ENCODE data around the gene MRFAP1. TPM values are rescaled to one million over a fixed set of nuclear protein-coding genes. Genes with fewer than 3 reads are reported as not detected.

Gene MRFAP1
- total RNA-seq, 1 donor = 94.1 TPM

DNA sequence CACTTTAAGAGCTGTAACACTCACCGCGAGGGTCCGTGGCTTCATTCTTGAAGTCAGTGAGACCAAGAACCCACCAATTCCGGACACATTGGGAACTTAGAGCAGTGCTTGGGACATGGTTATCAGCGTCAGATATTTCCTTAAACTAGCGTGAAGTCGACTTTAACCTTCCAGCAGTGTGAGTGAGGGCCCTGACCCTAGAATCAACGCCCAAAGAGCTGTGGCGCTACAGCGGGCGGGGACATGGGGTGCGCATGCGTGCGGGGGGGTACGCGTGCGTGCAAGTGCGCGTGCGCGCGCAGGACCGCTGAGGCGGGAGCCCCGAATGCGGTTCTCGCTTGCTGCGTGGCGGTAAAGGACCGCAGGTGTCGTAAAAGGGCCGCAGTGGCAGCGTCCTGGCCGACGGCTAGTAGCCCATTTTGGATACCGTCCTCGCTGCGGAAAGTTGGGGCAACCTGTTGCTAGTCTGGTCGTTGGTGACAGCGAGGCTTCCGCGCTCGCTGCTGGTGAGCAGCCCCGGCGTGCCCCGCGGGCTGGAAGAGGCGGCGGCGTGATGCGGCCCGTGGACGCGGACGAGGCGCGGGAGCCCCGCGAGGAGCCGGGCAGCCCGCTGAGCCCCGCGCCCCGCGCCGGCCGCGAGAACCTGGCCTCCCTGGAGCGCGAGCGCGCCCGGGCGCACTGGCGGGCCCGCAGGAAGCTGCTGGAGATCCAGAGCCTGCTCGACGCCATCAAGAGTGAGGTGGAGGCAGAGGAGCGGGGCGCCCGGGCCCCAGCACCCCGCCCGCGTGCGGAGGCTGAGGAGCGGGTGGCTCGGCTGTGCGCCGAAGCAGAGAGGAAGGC is 33.4 kb downstream of the MRFAP1 start:
- DNase-seq (ENCODE audit: insufficient read length, low spot score, missing footprints) = peak; percentile 100
- Histone ChIP-seq H3K4me1 (ENCODE audit: insufficient read depth, low read length) (peaks cover 22% of the 10 kb centered on the region), H3K79me2 (ENCODE audit: insufficient read depth, low read length) (peaks cover 28% of the 10 kb centered on the region), H3K36me3 (ENCODE audit: insufficient read depth, low read length) (peaks cover 7% of the 10 kb centered on the region), H3K9me3 (ENCODE audit: low read depth, low read length) (no peaks in the 10 kb centered on the region), H3K27ac (ENCODE audit: low read depth, low read length) (peak overlapping the region; percentile 21), H4K20me1 (ENCODE audit: insufficient read depth, low read length) (peaks cover 25% of the 10 kb centered on the region), H3K27me3 (ENCODE audit: insufficient read depth, low read length) (no peaks in the 10 kb centered on the region), H3K4me2 (ENCODE audit: insufficient read depth, low read length) (peak overlapping the region; percentile 92), H2AFZ (ENCODE audit: low read length) (peak overlapping the region; percentile 96), H3K4me3 (ENCODE audit: insufficient read depth, low read length) (peak overlapping the region; percentile 71)
- TF ChIP-seq CTCF (IDR thresholded peaks at IDR 0.05; ENCODE audit: extremely low read depth, low read depth, low read length) = no peak

- no peaks in the 10 kb centered on the region for H3K9me3 ChIP-seq (ENCODE audit: low read depth, low read length)
- peak; percentile 23 for TF ChIP-seq CTCF (IDR thresholded peaks at IDR 0.05; ENCODE audit: extremely low read depth, low read depth, low read length)
- DNase-seq (ENCODE audit: insufficient read length, low spot score, missing footprints) = no peak
- H3K4me1 ChIP-seq (ENCODE audit: insufficient read depth, low read length) = peaks cover 19% of the 10 kb centered on the region
- peaks cover 28% of the 10 kb centered on the region for H3K79me2 ChIP-seq (ENCODE audit: insufficient read depth, low read length)
- no peaks in the 10 kb centered on the region for H3K27me3 ChIP-seq (ENCODE audit: insufficient read depth, low read length)
- no peak overlapping the region for H3K27ac ChIP-seq (ENCODE audit: low read depth, low read length)
- peaks cover 25% of the 10 kb centered on the region for H4K20me1 ChIP-seq (ENCODE audit: insufficient read depth, low read length)
- peaks cover 7% of the 10 kb centered on the region for H3K36me3 ChIP-seq (ENCODE audit: insufficient read depth, low read length)
- peak overlapping the region; percentile 75 for H2AFZ ChIP-seq (ENCODE audit: low read length)
- H3K4me2 ChIP-seq (ENCODE audit: insufficient read depth, low read length) = peak overlapping the region; percentile 92
- H3K4me3 ChIP-seq (ENCODE audit: insufficient read depth, low read length) = peak overlapping the region; percentile 71
Measured at GRCh38 chr4:6674500-6675149, 34.1 kb downstream of the MRFAP1 start.

GRCh38 chr4:6676722-6677558 is 36.5 kb downstream of the MRFAP1 start:
- no peak overlapping the region for H3K4me3 ChIP-seq (ENCODE audit: insufficient read depth, low read length)
- H3K4me2 ChIP-seq (ENCODE audit: insufficient read depth, low read length) = peak overlapping the region; percentile 18
- H4K20me1 ChIP-seq (ENCODE audit: insufficient read depth, low read length) = peaks cover 25% of the 10 kb centered on the region
- no peaks in the 10 kb centered on the region for H3K9me3 ChIP-seq (ENCODE audit: low read depth, low read length)
- H3K27ac ChIP-seq (ENCODE audit: low read depth, low read length) = no peak overlapping the region
- TF ChIP-seq CTCF (IDR thresholded peaks at IDR 0.05; ENCODE audit: extremely low read depth, low read depth, low read length) = no peak
- peaks cover 28% of the 10 kb centered on the region for H3K79me2 ChIP-seq (ENCODE audit: insufficient read depth, low read length)
- peaks cover 19% of the 10 kb centered on the region for H3K4me1 ChIP-seq (ENCODE audit: insufficient read depth, low read length)
- H3K36me3 ChIP-seq (ENCODE audit: insufficient read depth, low read length) = peaks cover 7% of the 10 kb centered on the region
- DNase-seq (ENCODE audit: insufficient read length, low spot score, missing footprints) = no peak
- H2AFZ ChIP-seq (ENCODE audit: low read length) = no peak overlapping the region
- no peaks in the 10 kb centered on the region for H3K27me3 ChIP-seq (ENCODE audit: insufficient read depth, low read length)

Measured in osteoblast (primary cell).